ENCODE measurements around the gene ATP9B.

Gene ATP9B

GRCh38 chr18:79204889-79205807, 136.0 kb downstream of the ATP9B start:
- DNase-seq: no peak

GRCh38 chr18:79206444-79206843, 137.2 kb downstream of the ATP9B start:
- no peak for DNase-seq

DNA sequence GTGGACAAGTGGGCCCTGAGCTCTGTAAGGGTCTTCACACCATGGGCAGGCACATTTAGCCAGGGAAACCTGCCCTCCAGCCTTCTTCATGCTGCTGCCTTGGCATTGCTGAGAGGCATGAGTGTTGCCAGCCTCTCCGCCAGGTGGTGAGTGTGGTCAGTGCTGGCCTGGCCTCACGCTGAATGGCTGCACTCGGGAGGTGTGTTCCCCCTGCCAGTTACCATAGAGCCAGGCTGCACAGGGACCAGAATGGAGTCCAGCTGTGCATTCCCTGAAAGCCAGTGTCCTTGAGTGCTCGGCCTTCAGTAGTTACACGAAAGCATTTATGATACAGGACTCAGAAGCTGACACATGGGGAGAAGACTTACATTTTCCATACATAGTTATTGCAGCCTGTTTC, 139.7 kb downstream of the ATP9B start:
- no peak for DNase-seq

GRCh38 chr18:79210002-79210910, 141.1 kb downstream of the ATP9B start:
- no peak for DNase-seq

DNA sequence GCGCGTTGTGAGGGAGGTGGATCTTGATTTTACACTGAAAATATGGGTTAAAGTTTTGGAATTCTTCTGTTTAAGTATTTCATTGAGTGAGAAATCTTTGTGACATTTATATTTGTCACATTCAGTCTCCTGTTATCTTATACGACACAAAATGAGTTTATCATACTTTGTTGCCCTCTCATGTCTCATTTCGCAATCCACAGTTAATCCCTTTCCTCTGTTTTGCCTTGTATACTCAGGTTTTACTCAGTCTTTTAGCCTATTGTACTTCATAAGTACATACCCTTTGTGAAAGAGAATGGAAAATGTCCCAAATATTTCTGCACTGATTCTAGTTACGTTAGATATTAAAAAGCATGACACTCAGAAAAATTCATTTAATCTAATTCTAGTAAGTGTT, 142.7 kb downstream of the ATP9B start:
- no peak for DNase-seq

- DNase-seq: no peak
Measured at GRCh38 chr18:79214056-79214455, 144.9 kb downstream of the ATP9B start.

- DNase-seq: no peak
Measured at GRCh38 chr18:79216176-79216575, 147.0 kb downstream of the ATP9B start.

GRCh38 chr18:79217979-79218604, 148.9 kb downstream of the ATP9B start:
- DNase-seq: no peak

- no peak for DNase-seq
Measured at GRCh38 chr18:79218605-79219190, 149.5 kb downstream of the ATP9B start.

GRCh38 chr18:79221136-79221535, 151.9 kb downstream of the ATP9B start:
- no peak for DNase-seq

DNA sequence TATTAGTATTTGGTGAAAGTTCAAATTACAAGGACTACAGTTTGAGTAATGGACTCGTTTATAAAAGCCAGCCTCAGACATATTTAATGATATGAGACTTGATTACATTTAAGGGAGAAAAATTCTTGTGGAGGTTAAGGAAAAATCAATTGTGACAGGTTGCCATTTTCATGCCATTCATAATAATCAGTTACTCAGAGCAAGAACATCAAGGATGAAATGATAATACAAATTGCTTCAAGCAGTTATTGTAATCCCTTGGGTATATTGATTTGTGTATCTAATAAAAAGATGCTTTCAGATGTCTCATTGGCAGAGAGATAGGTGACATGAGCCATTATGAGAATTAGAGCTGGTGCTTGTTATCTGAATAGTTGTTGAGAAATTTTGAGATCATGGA, 153.6 kb downstream of the ATP9B start:
- DNase-seq: no peak

- no peak for DNase-seq
Measured at GRCh38 chr18:79223431-79223830, 154.2 kb downstream of the ATP9B start.

DNA sequence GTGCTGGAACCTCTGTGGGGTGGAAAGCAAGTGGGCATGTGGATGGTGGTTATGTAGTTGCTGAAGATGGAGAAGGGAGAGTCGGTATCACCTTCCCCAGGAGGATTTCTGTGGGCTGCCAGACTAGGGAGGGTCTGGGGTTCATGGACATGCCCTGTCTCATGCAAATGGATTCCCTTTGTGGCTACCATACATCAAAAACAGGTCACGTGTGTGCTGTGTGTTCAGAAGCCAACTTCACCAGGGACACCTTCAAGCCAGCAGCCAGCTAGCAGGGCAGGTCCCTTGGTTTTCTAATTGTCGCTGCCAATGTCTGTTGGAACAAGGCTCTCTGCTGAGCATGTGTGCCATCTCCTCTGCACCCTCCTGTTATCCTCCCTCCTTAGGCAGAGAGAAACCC, 155.2 kb downstream of the ATP9B start:
- DNase-seq: no peak

GRCh38 chr18:79227621-79228020, 158.4 kb downstream of the ATP9B start:
- no peak for DNase-seq

DNA sequence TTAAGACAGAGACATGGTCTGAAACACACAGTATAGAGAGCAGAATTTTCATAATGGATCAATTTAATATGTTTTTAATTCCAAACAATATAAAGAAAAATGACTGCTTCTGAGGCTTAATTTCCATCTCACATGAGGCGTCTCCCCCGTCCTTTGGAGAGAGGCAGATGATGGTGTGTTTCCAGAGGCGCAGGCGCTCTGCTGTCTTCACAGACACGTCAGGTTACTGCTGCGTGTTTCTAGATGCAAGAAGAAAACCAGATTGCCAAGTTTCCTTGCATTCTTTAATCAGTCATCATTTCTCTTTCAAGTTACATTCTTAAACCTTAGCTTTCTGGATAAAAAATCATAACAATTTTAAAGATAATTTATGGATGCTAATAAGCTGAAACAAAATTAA, 160.2 kb downstream of the ATP9B start:
- no peak for DNase-seq

- DNase-seq: no peak
Measured at GRCh38 chr18:79234438-79234837, 165.2 kb downstream of the ATP9B start.

DNA sequence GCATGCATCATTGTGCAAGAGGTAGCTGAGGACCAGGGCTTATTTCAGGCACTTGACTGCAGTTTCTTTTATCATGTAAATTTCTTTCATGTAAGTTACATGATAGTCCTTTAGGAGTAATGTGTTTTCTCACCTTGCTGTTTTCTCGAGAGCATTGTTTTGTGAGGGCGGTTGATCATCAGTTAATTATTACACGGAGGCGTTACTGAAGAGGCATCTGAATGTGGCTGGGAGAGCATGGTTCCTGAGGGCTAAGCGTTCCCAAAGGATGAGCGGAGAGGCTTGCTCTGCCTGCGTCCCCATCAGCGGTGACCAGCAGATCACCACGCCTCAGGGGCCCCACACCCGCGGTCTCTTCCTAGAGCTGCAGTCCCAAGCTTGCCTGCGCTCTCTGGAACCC, 170.4 kb downstream of the ATP9B start:
- DNase-seq: no peak

- no peak for DNase-seq
Measured at GRCh38 chr18:79241755-79242154, 172.6 kb downstream of the ATP9B start.

GRCh38 chr18:79242246-79242645, 173.1 kb downstream of the ATP9B start:
- DNase-seq: no peak

DNA sequence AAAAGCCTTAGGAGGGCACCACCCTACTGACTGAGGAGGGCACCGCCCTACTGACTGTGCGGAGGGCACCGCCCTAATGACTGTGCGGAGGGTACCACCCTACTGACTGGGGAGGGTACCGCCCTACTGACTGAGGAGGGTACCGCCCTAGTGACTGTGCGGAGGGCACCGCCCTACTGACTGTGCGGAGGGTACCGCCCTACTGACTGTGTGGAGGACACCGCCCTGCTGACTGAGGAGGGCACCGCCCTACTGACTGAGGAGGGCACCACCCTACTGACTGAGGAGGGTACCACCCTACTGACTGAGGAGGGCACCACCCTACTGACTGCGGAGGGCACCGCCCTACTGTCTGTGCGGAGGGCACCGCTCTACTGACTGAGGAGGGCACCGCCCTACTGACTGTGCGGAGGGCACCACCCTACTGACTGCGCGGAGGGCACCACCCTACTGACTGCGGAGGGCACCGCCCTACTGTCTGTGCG, 176.4 kb downstream of the ATP9B start:
- DNase-seq: no peak

GRCh38 chr18:79246309-79247108, 177.3 kb downstream of the ATP9B start:
- peak; percentile 76 for DNase-seq

All from right hindlimb (tissue), 1 donor.